Common myeloid progenitor, CD34-positive (primary cell): Measurements from ENCODE around the gene CYTH2.

Source experiments
- CTCF ChIA-PET: fragments of 350-600 bp; sonication (Branson Sonifier 250); formaldehyde crosslinking; loops from one replicate; lab custom pipeline; 2021; ENCODE audit warnings: antibody characterized with exemption; lab: Charles Lee
- POLR2A ChIA-PET: fragments of 350-600 bp; sonication (Branson Sonifier 250); formaldehyde crosslinking; loops from one replicate; lab custom pipeline; 2021; ENCODE audit warnings: antibody characterized with exemption; lab: Charles Lee
- DNase-seq, 3 donors: peaks; one replicate each; pipeline versions ENCODE4 v3.0.0 to v3.0.0-alpha.2; 2013
- H3K27ac ChIP-seq, 2 experiments: 1 replicate in 1 of 2; 2 replicates in 1 of 2; pipeline ENCODE4 v1.7.0; 2013; ENCODE audit warnings: inconsistent platforms in 2 of 2, low read length in 2 of 2, mild to moderate bottlenecking in 2 of 2, low read depth in 1 of 2, moderate library complexity in 1 of 2; ENCODE audit not compliant: severe bottlenecking in 2 of 2, insufficient read depth in 1 of 2, poor library complexity in 1 of 2
- H3K27me3 ChIP-seq, 5 experiments: replicated peaks in 2 of 5; 1 replicate in 3 of 5; 2 replicates in 2 of 5; pipeline versions ENCODE4 v1.6.1 to v1.7.0; 2013; ENCODE audit warnings: low read length in 4 of 5, mild to moderate bottlenecking in 2 of 5, moderate library complexity in 2 of 5, inconsistent platforms in 1 of 5; ENCODE audit not compliant: insufficient read depth in 5 of 5, control insufficient read depth in 4 of 5
- H3K36me3 ChIP-seq, 4 experiments: 1 replicate in 2 of 4; 2 replicates in 2 of 4; pipeline versions ENCODE4 v1.6.1 to v1.7.0; 2013; ENCODE audit warnings: low read length in 3 of 4, control low read depth in 1 of 4, mild to moderate bottlenecking in 1 of 4; ENCODE audit not compliant: control insufficient read depth in 4 of 4, insufficient read depth in 4 of 4
- H3K4me1 ChIP-seq, 4 experiments: 1 replicate in 3 of 4; 2 replicates in 1 of 4; pipeline versions ENCODE4 v1.6.1 to v1.7.1; 2013; ENCODE audit warnings: low read length in 3 of 4, mild to moderate bottlenecking in 3 of 4, control low read depth in 1 of 4, inconsistent platforms in 1 of 4, moderate library complexity in 1 of 4; ENCODE audit not compliant: control insufficient read depth in 4 of 4, insufficient read depth in 4 of 4; ENCODE audit errors: control extremely low read depth in 1 of 4
- H3K4me3 ChIP-seq, 7 experiments: 1 replicate in 4 of 7; 2 replicates in 3 of 7; pipeline versions ENCODE4 v1.5.1 to v1.7.0; 2013; ENCODE audit warnings: mild to moderate bottlenecking in 7 of 7, low read length in 6 of 7, moderate library complexity in 6 of 7, inconsistent platforms in 2 of 7, low read depth in 2 of 7, control low read depth in 1 of 7; ENCODE audit not compliant: insufficient read depth in 4 of 7, control insufficient read depth in 1 of 7; ENCODE audit errors: extremely low read depth in 1 of 7
- H3K9me3 ChIP-seq, 5 experiments: 1 replicate in 4 of 5; 2 replicates in 1 of 5; pipeline versions ENCODE4 v1.6.1 to v1.7.1; 2013; ENCODE audit warnings: low read length in 4 of 5, mild to moderate bottlenecking in 2 of 5, inconsistent platforms in 1 of 5, low read depth in 1 of 5, moderate library complexity in 1 of 5; ENCODE audit not compliant: control insufficient read depth in 4 of 5, insufficient read depth in 2 of 5; ENCODE audit errors: control extremely low read depth in 1 of 5
- WGBS: methylation state at CpG from one replicate; pipeline ENCODE4 v1.1.5; 2013; ENCODE audit not compliant: insufficient coverage; 5-methylcytosine and 5-hydroxymethylcytosine counted together

Gene CYTH2

DNA sequence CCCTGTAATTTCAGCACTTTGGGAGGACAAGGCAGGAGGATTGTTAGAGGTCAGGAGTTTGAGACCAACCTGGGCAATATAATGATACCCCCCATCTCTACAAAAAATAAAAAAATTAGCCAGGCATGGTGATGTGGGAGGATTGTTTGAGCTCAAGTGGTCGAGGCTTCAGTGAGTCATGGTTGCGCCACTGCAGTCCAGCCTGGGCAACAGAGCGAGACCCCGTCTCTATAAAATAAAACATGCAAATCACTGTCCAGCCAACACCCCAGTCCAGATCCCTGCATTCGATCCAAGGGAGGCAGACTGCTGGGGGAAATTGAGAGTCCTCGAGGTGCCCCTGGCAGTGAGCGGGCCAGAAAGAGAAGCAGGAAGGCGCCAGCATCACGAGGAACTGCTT lies 7.0 kb downstream of the CYTH2 start:
- H3K9me3 ChIP-seq: no peaks in the 10 kb centered on the region
- H3K4me3 ChIP-seq: no peak overlapping the region
- 97% methylated on average over 4 of the region's 9 CpGs for WGBS
- H3K27me3 ChIP-seq: no peaks in the 10 kb centered on the region
- ChIA-PET CTCF (interaction anchor here (1.0 to 1.9 kb wide), 2 partner anchors 12 to 13 kb away, joined by 3 to 4 read pairs; no protein-coding TSS in a partner anchor), POLR2A (no interaction called here)
- H3K36me3 ChIP-seq: peaks cover 8 to 75% (median 64%) of the 10 kb centered on the region in 4 experiments
- no peak for DNase-seq
- peaks cover 0 to 15% (median 6%) of the 10 kb centered on the region in 4 experiments for H3K4me1 ChIP-seq
- no peak overlapping the region for H3K27ac ChIP-seq

- ChIA-PET CTCF (interaction anchor here (1.9 kb wide), 1 partner anchor 11 kb away, joined by 4 read pairs; no protein-coding TSS in a partner anchor), POLR2A (no interaction called here)
- Histone ChIP-seq H3K36me3 (peaks cover 8 to 65% (median 58%) of the 10 kb centered on the region in 4 experiments), H3K27ac (no peak overlapping the region), H3K9me3 (no peaks in the 10 kb centered on the region), H3K4me1 (peaks cover 0 to 19% (median 13%) of the 10 kb centered on the region in 4 experiments), H3K4me3 (no peak overlapping the region), H3K27me3 (no peaks in the 10 kb centered on the region)
- DNase-seq: no peak
- WGBS: 90% methylated on average over 10 of the region's 10 CpGs
Measured at GRCh38 chr19:48477067-48477685, 8.0 kb downstream of the CYTH2 start.

- Histone ChIP-seq H3K36me3 (peaks cover 7 to 58% (median 53%) of the 10 kb centered on the region in 4 experiments), H3K27ac (no peak overlapping the region), H3K27me3 (no peaks in the 10 kb centered on the region), H3K4me1 (peaks cover 0 to 21% (median 13%) of the 10 kb centered on the region in 4 experiments), H3K4me3 (no peak overlapping the region), H3K9me3 (no peaks in the 10 kb centered on the region)
- CTCF ChIA-PET: no interaction called here
- no peak for DNase-seq
- POLR2A ChIA-PET: no interaction called here
- 97% methylated on average over 12 of the region's 22 CpGs for WGBS
Measured at GRCh38 chr19:48477698-48478338, 8.6 kb downstream of the CYTH2 start.

DNA sequence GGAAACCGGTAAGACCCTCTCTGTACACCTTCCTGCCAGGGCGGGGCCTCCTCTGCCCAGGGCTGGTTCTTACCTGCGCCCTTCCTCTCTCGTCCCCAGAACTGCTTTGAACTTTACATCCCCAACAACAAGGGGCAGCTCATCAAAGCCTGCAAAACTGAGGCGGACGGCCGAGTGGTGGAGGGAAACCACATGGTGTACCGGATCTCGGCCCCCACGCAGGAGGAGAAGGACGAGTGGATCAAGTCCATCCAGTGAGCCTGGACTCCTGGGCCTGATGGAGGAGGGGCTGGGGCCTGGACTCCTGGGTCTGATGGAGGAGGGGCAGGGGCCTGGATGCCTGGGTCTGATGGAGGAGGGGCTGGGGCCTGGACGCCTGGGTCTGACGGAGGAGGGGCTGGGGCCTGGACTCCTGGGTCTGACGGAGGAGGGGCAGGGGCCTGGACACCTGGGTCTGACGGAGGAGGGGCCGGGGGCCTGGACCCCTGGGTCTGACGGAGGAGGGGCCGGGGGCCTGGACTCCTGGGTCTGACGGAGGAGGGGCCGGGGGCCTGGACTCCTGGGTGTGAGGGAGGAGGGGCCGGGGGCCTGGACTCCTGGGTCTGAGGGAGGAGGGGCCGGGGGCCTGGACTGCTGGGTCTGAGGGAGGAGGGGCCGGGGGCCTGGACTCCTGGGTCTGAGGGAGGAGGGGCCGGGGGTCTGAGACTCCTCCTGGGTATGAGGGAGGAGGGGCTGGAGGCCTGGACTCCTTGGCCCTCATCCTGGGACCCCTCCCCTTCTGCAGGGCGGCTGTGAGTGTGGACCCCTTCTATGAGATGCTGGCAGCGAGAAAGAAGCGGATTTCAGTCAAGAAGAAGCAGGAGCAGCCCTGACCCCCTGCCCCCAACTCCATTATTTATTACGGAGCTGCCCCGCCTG lies 9.4 kb downstream of the CYTH2 start:
- DNase-seq: no peak
- 97% methylated on average over 18 of the region's 29 CpGs for WGBS
- H3K36me3 ChIP-seq: peaks cover 5 to 51% (median 45%) of the 10 kb centered on the region in 4 experiments

DNA sequence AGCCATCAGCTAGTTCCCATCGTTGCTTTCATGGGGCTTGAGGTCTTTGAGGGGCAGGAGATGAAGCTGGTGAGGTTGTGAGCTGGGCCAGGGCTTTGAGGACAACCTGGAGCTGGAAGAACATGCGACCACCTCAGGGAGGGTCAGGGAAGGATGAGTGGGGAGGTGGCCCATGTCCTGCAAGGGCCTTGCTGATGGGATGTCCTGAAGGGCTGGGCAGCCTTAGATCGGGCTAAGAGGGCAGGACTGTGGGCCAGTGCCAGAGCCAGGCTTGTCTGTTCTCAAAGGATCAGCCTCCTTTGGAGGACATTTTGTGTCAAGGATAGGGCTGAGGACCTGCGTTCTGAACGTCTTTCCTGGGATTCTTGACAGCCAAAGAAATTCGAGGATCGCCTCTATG lies 10.5 kb downstream of the CYTH2 start:
- H3K27ac ChIP-seq: no peak overlapping the region
- WGBS: 94% methylated on average over 6 of the region's 7 CpGs
- ChIA-PET CTCF (interaction anchor here (0.6 to 1.7 kb wide), 4 partner anchors 9 to 127 kb away, joined by 3 to 11 read pairs (median 4); partner anchors contain the start of gene KDELR1), POLR2A (no interaction called here)
- H3K4me1 ChIP-seq: peaks cover 0 to 21% (median 13%) of the 10 kb centered on the region in 4 experiments
- H3K4me3 ChIP-seq: peak overlapping the region in 1 of 7 experiments; percentile 87
- peaks cover 5 to 40% (median 34%) of the 10 kb centered on the region in 4 experiments for H3K36me3 ChIP-seq
- H3K9me3 ChIP-seq: no peaks in the 10 kb centered on the region
- no peak for DNase-seq
- H3K27me3 ChIP-seq: no peaks in the 10 kb centered on the region

More for the DNA sequence above, 9.4 kb downstream of the CYTH2 start:
- Histone ChIP-seq H3K4me3 (no peak overlapping the region), H3K4me1 (peaks cover 0 to 21% (median 13%) of the 10 kb centered on the region in 4 experiments), H3K9me3 (no peaks in the 10 kb centered on the region), H3K27ac (no peak overlapping the region), H3K27me3 (no peaks in the 10 kb centered on the region)
- CTCF ChIA-PET: interaction anchor here (0.6 to 1.7 kb wide), 4 partner anchors 9 to 87 kb away, joined by 3 to 11 read pairs (median 4); partner anchors contain the start of gene KDELR1
- POLR2A ChIA-PET: no interaction called here

- Histone ChIP-seq H3K27ac (peak overlapping the region in 1 of 2 experiments; percentile 67), H3K36me3 (peaks cover under 1 to 35% (median 29%) of the 10 kb centered on the region in 4 experiments), H3K9me3 (no peaks in the 10 kb centered on the region), H3K4me3 (peak overlapping the region; percentile 38 to 87 (median 62)), H3K4me1 (peaks cover 0 to 21% (median 13%) of the 10 kb centered on the region in 4 experiments), H3K27me3 (no peaks in the 10 kb centered on the region)
- POLR2A ChIA-PET: interaction anchor here (1.1 kb wide), 1 partner anchor 144 kb away, joined by 5 read pairs; no protein-coding TSS in a partner anchor
- CTCF ChIA-PET: interaction anchor here (0.6 to 1.7 kb wide), 3 partner anchors 9 to 127 kb away, joined by 3 to 11 read pairs (median 4); no protein-coding TSS in a partner anchor
- peak in 2 of 3 donors; percentile 60 to 64 for DNase-seq
- WGBS: 15% methylated on average over 18 of the region's 32 CpGs
Measured at GRCh38 chr19:48480183-48480557, 11.0 kb downstream of the CYTH2 start.
